ENCODE data around the gene DUSP16. TPM values are rescaled to one million over a fixed set of nuclear protein-coding genes. Genes with fewer than 3 reads are reported as not detected.
"Not testable (repeated sequence)": the region's sequence is repeated elsewhere in the genome, so short reads cannot be mapped to it uniquely, and the experiment has no call there.

DUSP16 gene
- total RNA-seq, 1 donor from 2014 or later: 49.4 TPM

GRCh38 chr12:12503384-12504078, 59.1 kb downstream of the DUSP16 start:
- intact Hi-C loops (cut with micrococcal nuclease): no loop called here

- intact Hi-C loops (cut with micrococcal nuclease): no loop called here
Measured at GRCh38 chr12:12502815-12503151, 59.9 kb downstream of the DUSP16 start.

GRCh38 chr12:12502130-12502814, 60.4 kb downstream of the DUSP16 start:
- intact Hi-C loops (cut with micrococcal nuclease): not testable (repeated sequence)

- intact Hi-C loops (cut with micrococcal nuclease): no loop called here
Measured at GRCh38 chr12:12501121-12501520, 61.5 kb downstream of the DUSP16 start.

GRCh38 chr12:12499909-12500604, 62.6 kb downstream of the DUSP16 start:
- intact Hi-C loops (cut with micrococcal nuclease): no loop called here

- intact Hi-C loops (cut with micrococcal nuclease): no loop called here
Measured at GRCh38 chr12:12498210-12498609, 64.5 kb downstream of the DUSP16 start.

- intact Hi-C loops (cut with micrococcal nuclease): no loop called here
Measured at GRCh38 chr12:12495536-12495935, 67.1 kb downstream of the DUSP16 start.

GRCh38 chr12:12492547-12492946, 70.1 kb downstream of the DUSP16 start:
- intact Hi-C loops (cut with micrococcal nuclease): no loop called here

GRCh38 chr12:12491606-12492005, 71.1 kb downstream of the DUSP16 start:
- intact Hi-C loops (cut with micrococcal nuclease): no loop called here

- intact Hi-C loops (cut with micrococcal nuclease): no loop called here
Measured at GRCh38 chr12:12488823-12489550, 73.7 kb downstream of the DUSP16 start.

- intact Hi-C loops (cut with micrococcal nuclease): no loop called here
Measured at GRCh38 chr12:12488296-12488695, 74.4 kb downstream of the DUSP16 start.

- intact Hi-C loops (cut with micrococcal nuclease): no loop called here
Measured at GRCh38 chr12:12487490-12487889, 75.2 kb downstream of the DUSP16 start.

- intact Hi-C loops (cut with micrococcal nuclease): no loop called here
Measured at GRCh38 chr12:12486661-12487240, 75.9 kb downstream of the DUSP16 start.

GRCh38 chr12:12483438-12483837, 79.2 kb downstream of the DUSP16 start:
- intact Hi-C loops (cut with micrococcal nuclease): loop anchor here (2.0 kb wide), 3 partner anchors 107 to 213 kb away; partner anchors contain the start of genes CREBL2 and GPR19

GRCh38 chr12:12482959-12483358, 79.7 kb downstream of the DUSP16 start:
- intact Hi-C loops (cut with micrococcal nuclease): loop anchor here (1.0 to 2.0 kb wide), 9 partner anchors 9 to 242 kb away; partner anchors contain the start of genes CREBL2 and GPR19

- intact Hi-C loops (cut with micrococcal nuclease): loop anchor here (1.0 to 2.0 kb wide), 9 partner anchors 8 to 243 kb away; partner anchors contain the start of genes CREBL2 and GPR19
Measured at GRCh38 chr12:12482150-12482761, 80.4 kb downstream of the DUSP16 start.

- intact Hi-C loops (cut with micrococcal nuclease): loop anchor here (1.0 to 2.0 kb wide), 9 partner anchors 7 to 244 kb away; partner anchors contain the start of genes CREBL2 and GPR19
Measured at GRCh38 chr12:12481631-12482030, 81.0 kb downstream of the DUSP16 start.

GRCh38 chr12:12480074-12480473, 82.6 kb downstream of the DUSP16 start:
- intact Hi-C loops (cut with micrococcal nuclease): no loop called here

GRCh38 chr12:12477532-12477890, 85.2 kb downstream of the DUSP16 start:
- intact Hi-C loops (cut with micrococcal nuclease): loop anchor here (10.0 kb wide), 1 partner anchor 463 kb away; no protein-coding TSS in a partner anchor

GRCh38 chr12:12476857-12477531, 85.7 kb downstream of the DUSP16 start:
- intact Hi-C loops (cut with micrococcal nuclease): loop anchor here (10.0 kb wide), 1 partner anchor 462 kb away; no protein-coding TSS in a partner anchor
